AG08395 (cell line): ENCODE results near the gene SOX18.

ENCODE experiments used
- DNase-seq: peaks from one replicate; pipeline ENCODE4 v3.0.0; 2012; ENCODE audit warnings: mixed read lengths, low spot score

SOX18 gene

GRCh38 chr20:64067733-64068307 is 18.4 kb upstream of the SOX18 start:
- no peak for DNase-seq

GRCh38 chr20:64067005-64067632 is 17.7 kb upstream of the SOX18 start:
- DNase-seq, result no peak

- peak; percentile 86 for DNase-seq
These were observed 16.5 kb upstream of the SOX18 start for GRCh38 chr20:64065974-64066343.

GRCh38 chr20:64065062-64065973 is 15.9 kb upstream of the SOX18 start:
- DNase-seq, result no peak

GRCh38 chr20:64064145-64064698 is 14.8 kb upstream of the SOX18 start:
- peak; percentile 88 for DNase-seq

- DNase-seq, result no peak
These were observed 14.1 kb upstream of the SOX18 start for GRCh38 chr20:64063389-64064144.

- DNase-seq, result peak; percentile 98
These were observed 13.4 kb upstream of the SOX18 start, which contains the start of gene TCEA2 for GRCh38 chr20:64062596-64063388. TCEA2 (plus strand) TSS chr20:64063198; CDS start chr20:64063313, 115 bp downstream.

GRCh38 chr20:64062276-64062595 is 12.8 kb upstream of the SOX18 start:
- DNase-seq, result no peak

GRCh38 chr20:64058536-64058935 is 9.1 kb upstream of the SOX18 start:
- DNase-seq, result no peak

- peak; percentile 82 for DNase-seq
These were observed 8.4 kb upstream of the SOX18 start for GRCh38 chr20:64057628-64058498.

- no peak for DNase-seq
These were observed 7.6 kb upstream of the SOX18 start for GRCh38 chr20:64056889-64057627.

- DNase-seq, result no peak
These were observed 7.1 kb upstream of the SOX18 start for GRCh38 chr20:64056639-64056888.

GRCh38 chr20:64055893-64056638 is 6.6 kb upstream of the SOX18 start:
- no peak for DNase-seq

GRCh38 chr20:64055396-64055892 is 6.0 kb upstream of the SOX18 start:
- no peak for DNase-seq

- DNase-seq, result no peak
These were observed 4.6 kb upstream of the SOX18 start for GRCh38 chr20:64053841-64054661.

GRCh38 chr20:64052987-64053840 is 3.8 kb upstream of the SOX18 start:
- DNase-seq, result no peak

- no peak for DNase-seq
These were observed 2.9 kb upstream of the SOX18 start for GRCh38 chr20:64052326-64052722.
